IMR-90 (cell line): ENCODE measurements around the gene CDH23. TPM values are rescaled to one million over a fixed set of nuclear protein-coding genes. Genes with fewer than 3 reads are reported as not detected.

Source experiments
- ATAC-seq: fragments of 200-7000 bp; cut with Tn5 transposase; 2 replicates; pipeline ENCODE4 v1.9.1; 2020; ENCODE audit warnings: low read depth, mild to moderate bottlenecking, moderate library complexity
- BruUV-seq: library from RNA; stranded (reverse); fragments of 400-500 nt; replicated peaks from 2 replicates; lab custom pipeline; 2021; lab: Mats Ljungman, UMichigan
- CTCF ChIA-PET: fragments of 300-600 bp; formaldehyde crosslinking; extraction: SDS; loops from one replicate; lab custom pipeline; 2021; ENCODE audit warnings: antibody characterized with exemption; lab: Yijun Ruan, JAX
- POLR2A ChIA-PET: fragments of 300-600 bp; sonication (Branson Sonifier 250); formaldehyde crosslinking; loops from one replicate; lab custom pipeline; 2022; ENCODE audit warnings: antibody characterized with exemption; ENCODE audit not compliant: unreplicated experiment; lab: Charles Lee
- DNase-seq: peaks from one replicate; pipeline ENCODE4 v3.0.0; 2013
- H2AFZ ChIP-seq: replicated peaks from 2 replicates; pipeline ENCODE3; 2013; ENCODE audit warnings: low read length, mild to moderate bottlenecking; ENCODE audit not compliant: poor library complexity
- H2AK5ac ChIP-seq: 2 replicates; pipeline ENCODE4 v1.6.1; 2013; ENCODE audit warnings: low read depth, low read length, inconsistent platforms
- H2AK9ac ChIP-seq: replicated peaks from 2 replicates; pipeline ENCODE3; 2013; ENCODE audit warnings: mild to moderate bottlenecking, low read depth, low read length, moderate library complexity; ENCODE audit not compliant: poor library complexity
- H2BK120ac ChIP-seq: 2 replicates; pipeline ENCODE4 v1.6.1; 2013; ENCODE audit warnings: low read depth, low read length, inconsistent platforms
- H2BK15ac ChIP-seq: 3 replicates; pipeline ENCODE4 v1.6.1; 2013; ENCODE audit warnings: low read depth, low read length, inconsistent platforms
- H2BK20ac ChIP-seq: 2 replicates; pipeline ENCODE4 v1.6.1; 2013; ENCODE audit warnings: low read depth, mild to moderate bottlenecking, inconsistent platforms, low read length, moderate library complexity
- H2BK5ac ChIP-seq: 2 replicates; pipeline ENCODE4 v1.6.1; 2013; ENCODE audit warnings: mild to moderate bottlenecking, low read depth, low read length, inconsistent platforms; ENCODE audit not compliant: poor library complexity, severe bottlenecking
- H3K14ac ChIP-seq: replicated peaks from 2 replicates; pipeline ENCODE4 v1.6.1; 2013; ENCODE audit warnings: low read depth, low read length, inconsistent platforms
- H3K18ac ChIP-seq: 2 replicates; pipeline ENCODE4 v1.6.1; 2013; ENCODE audit warnings: low read depth, low read length, control low read depth
- H3K23ac ChIP-seq: 2 replicates; pipeline ENCODE4 v1.6.1; 2013; ENCODE audit warnings: low read depth, low read length, inconsistent platforms
- H3K27ac ChIP-seq: 2 replicates; pipeline ENCODE4 v1.5.1; 2013; ENCODE audit warnings: mild to moderate bottlenecking, control low read depth, low read length; ENCODE audit not compliant: insufficient read depth
- H3K27me3 ChIP-seq: 2 replicates; pipeline ENCODE4 v1.6.1; 2013; ENCODE audit warnings: low read length; ENCODE audit not compliant: control insufficient read depth, insufficient read depth
- H3K36me3 ChIP-seq: 2 replicates; pipeline ENCODE4 v1.6.1; 2013; ENCODE audit warnings: low read length, mixed read lengths; ENCODE audit not compliant: control insufficient read depth, insufficient read depth
- H3K4ac ChIP-seq: 2 replicates; pipeline ENCODE4 v1.6.1; 2013; ENCODE audit warnings: low read depth, low read length, inconsistent platforms
- H3K4me1 ChIP-seq: 2 replicates; pipeline ENCODE4 v1.6.1; 2013; ENCODE audit warnings: low read length, mixed read lengths; ENCODE audit not compliant: control insufficient read depth, insufficient read depth
- H3K4me2 ChIP-seq: 2 replicates; pipeline ENCODE4 v1.6.1; 2013; ENCODE audit warnings: low read depth, mild to moderate bottlenecking, control low read depth, low read length, moderate library complexity
- H3K4me3 ChIP-seq: 2 replicates; pipeline ENCODE4 v1.5.1; 2013; ENCODE audit warnings: low read depth, mild to moderate bottlenecking, control low read depth, low read length, moderate library complexity; ENCODE audit not compliant: insufficient read depth
- H3K56ac ChIP-seq: 2 replicates; pipeline ENCODE4 v1.6.1; 2013; ENCODE audit warnings: low read length, inconsistent platforms; ENCODE audit not compliant: insufficient read depth; ENCODE audit errors: extremely low read depth
- H3K79me1 ChIP-seq, 2 experiments: 2 replicates each; pipeline ENCODE4 v1.6.1; 2013; ENCODE audit warnings: low read length in 2 of 2, inconsistent platforms in 1 of 2, low read depth in 1 of 2
- H3K9ac ChIP-seq: 2 replicates; pipeline ENCODE4 v1.6.1; 2013; ENCODE audit warnings: low read depth, low read length, control low read depth
- H3K9me1 ChIP-seq: 2 replicates; pipeline ENCODE4 v1.6.1; 2013; ENCODE audit warnings: low read length, inconsistent platforms; ENCODE audit not compliant: insufficient read depth
- H3K9me3 ChIP-seq: 2 replicates; pipeline ENCODE4 v1.6.1; 2013; ENCODE audit warnings: low read length; ENCODE audit not compliant: control insufficient read depth, insufficient read depth
- H4K20me1 ChIP-seq: 2 replicates; pipeline ENCODE4 v1.6.1; 2013; ENCODE audit warnings: low read length, inconsistent platforms; ENCODE audit not compliant: insufficient read depth
- H4K5ac ChIP-seq: 2 replicates; pipeline ENCODE4 v1.6.1; 2013; ENCODE audit warnings: mild to moderate bottlenecking, low read depth, low read length, control low read depth
- H4K8ac ChIP-seq, 2 experiments: 2 replicates each; pipeline ENCODE4 v1.6.1; 2013; ENCODE audit warnings: low read depth in 2 of 2, low read length in 2 of 2, control low read depth in 1 of 2, inconsistent platforms in 1 of 2
- H4K91ac ChIP-seq: 2 replicates; pipeline ENCODE4 v1.6.1; 2013; ENCODE audit warnings: low read depth, low read length, inconsistent platforms; ENCODE audit not compliant: insufficient read depth
- BHLHE40 ChIP-seq: fragments of 150-350 bp; IDR thresholded peaks from 2 replicates; pipeline ENCODE4 v1.6.1; 2016; ENCODE audit warnings: mild to moderate bottlenecking, low read depth, low read length
- CEBPB ChIP-seq: IDR thresholded peaks from 2 replicates; pipeline ENCODE4 v1.6.1; 2012; ENCODE audit warnings: low read depth, low read length, improper control_type of control experiment
- MAZ ChIP-seq: IDR thresholded peaks from 2 replicates; pipeline ENCODE4 v1.6.1; 2012; ENCODE audit warnings: low read depth, mild to moderate bottlenecking, low read length, improper control_type of control experiment, moderate library complexity, borderline replicate concordance
- NFE2L2 ChIP-seq: fragments of 150-350 bp; IDR thresholded peaks from 2 replicates; pipeline ENCODE4 v1.6.1; 2016; ENCODE audit warnings: low read depth, mild to moderate bottlenecking, low read length
- WGBS, 2 experiments: methylation state at CpG; one replicate each; pipeline versions ENCODE4 v1.1.5 to v1.1.7; 2013; ENCODE audit warnings: missing lambda C conversion rate in 2 of 2; ENCODE audit not compliant: insufficient read length in 1 of 2; ENCODE audit errors: extremely low coverage in 2 of 2; 5-methylcytosine and 5-hydroxymethylcytosine counted together
- dilution Hi-C: fragments of 300-500 bp; cut with HindIII; formaldehyde crosslinking; loops from one replicate; pipeline ENCODE4 v1.14.3; 2018; ENCODE audit warnings: low sequenced_read_pairs; ENCODE audit not compliant: unreplicated experiment
- in situ Hi-C: fragments of 300-500 bp; cut with MboI; formaldehyde crosslinking; loops from 3 replicates; pipeline ENCODE4 v1.14.3; 2019; ENCODE audit warnings: low sequenced_read_pairs, inconsistent platforms, mixed read lengths
- intact Hi-C: fragments of 100-400 bp; cut with micrococcal nuclease; formaldehyde crosslinking; loops from 2 replicates; pipeline ENCODE4 v1.10.0; 2022
- polyA plus RNA-seq, 3 experiments: library from polyadenylated mRNA; depleted of rRNA; stranded (reverse); fragments of >200 nt; gene quantifications; 2 replicates each; pipeline ENCODE4 v1.2.3, GENCODE V29; 2012; ENCODE audit warnings: low replicate concordance in 1 of 3
- total RNA-seq: library from RNA; depleted of rRNA; stranded (reverse); fragments of >200 nt; gene quantifications from 2 replicates; pipeline ENCODE4 v1.2.3, GENCODE V29; 2012

Gene CDH23
- total and polyA plus RNA-seq, 2 of the 4 experiments (the other 2 are of a cell fraction): under 0.01 to 0.03 TPM

DNA sequence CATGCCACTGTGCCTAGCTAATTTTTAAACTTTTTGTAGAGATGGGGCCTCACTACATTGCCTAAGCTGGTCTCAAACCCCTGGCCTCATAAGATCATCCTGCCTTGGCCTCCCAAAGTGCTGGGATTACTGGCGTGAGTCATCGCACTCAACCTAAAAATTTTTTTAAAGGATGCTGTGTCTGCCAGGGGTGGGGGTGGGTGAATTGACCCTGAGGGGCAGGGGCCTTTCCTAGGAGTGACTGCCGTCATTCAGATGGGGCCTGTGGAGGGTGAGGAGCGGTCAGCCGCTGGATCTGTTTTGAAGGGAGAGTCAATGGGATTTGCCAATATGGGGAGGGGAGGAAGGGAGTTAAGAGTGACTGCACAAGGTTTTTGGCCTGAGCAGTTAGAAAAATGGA lies 233.4 kb downstream of the CDH23 start:
- Histone ChIP-seq H3K56ac (no peak overlapping the region), H2AFZ (no peak overlapping the region), H3K4me1 (no peaks in the 10 kb centered on the region), H3K36me3 (no peaks in the 10 kb centered on the region), H2BK20ac (no peak overlapping the region), H3K9ac (no peak overlapping the region), H2AK5ac (no peak overlapping the region), H3K4me2 (no peak overlapping the region), H3K4me3 (no peak overlapping the region), H2BK120ac (no peak overlapping the region), H4K20me1 (no peaks in the 10 kb centered on the region), H3K27me3 (peaks cover 58% of the 10 kb centered on the region), H3K4ac (no peak overlapping the region), H2BK15ac (no peak overlapping the region), H2BK5ac (no peak overlapping the region), H3K14ac (no peak overlapping the region), H3K9me3 (no peaks in the 10 kb centered on the region), H4K91ac (no peak overlapping the region), H3K9me1 (no peaks in the 10 kb centered on the region), H3K18ac (no peak overlapping the region), H3K27ac (no peak overlapping the region), H3K79me1 (no peaks in the 10 kb centered on the region), H3K23ac (no peak overlapping the region), H4K8ac (no peak overlapping the region), H2AK9ac (no peak overlapping the region), H4K5ac (no peak overlapping the region)
- ATAC-seq (no peak), DNase-seq (no peak)
- ChIA-PET POLR2A (no interaction called here), CTCF (no interaction called here)
- in situ Hi-C loops: no loop called here
- no TSS peak for BruUV-seq
- dilution Hi-C loops: no loop called here
- TF ChIP-seq CEBPB (no peak), BHLHE40 (no peak), MAZ (no peak), NFE2L2 (no peak)
- intact Hi-C loops: no loop called here
- WGBS, 2 experiments: 93% methylated on average over 2 of the region's 5 CpGs; no CpG with 5 or more reads in 1 of the 2 experiments
